AG09319 (cell line): ENCODE results near the gene OBP2A.
"Not testable (repeated sequence)": the region's sequence is repeated elsewhere in the genome, so short reads cannot be mapped to it uniquely, and the experiment has no call there.

Source experiments
- DNase-seq: peaks from one replicate; pipeline ENCODE4 v3.0.0-alpha.2; 2010; ENCODE audit warnings: low read depth; ENCODE audit errors: extremely low read depth
- TF ChIP-seq, protein P1 (sequence below): IDR thresholded peaks from 2 replicates; pipeline ENCODE4 v1.5.1; 2011; ENCODE audit warnings: low read depth, mild to moderate bottlenecking, inconsistent platforms, low read length, moderate library complexity

OBP2A gene, protein sequence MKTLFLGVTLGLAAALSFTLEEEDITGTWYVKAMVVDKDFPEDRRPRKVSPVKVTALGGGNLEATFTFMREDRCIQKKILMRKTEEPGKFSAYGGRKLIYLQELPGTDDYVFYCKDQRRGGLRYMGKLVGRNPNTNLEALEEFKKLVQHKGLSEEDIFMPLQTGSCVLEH

DNA sequence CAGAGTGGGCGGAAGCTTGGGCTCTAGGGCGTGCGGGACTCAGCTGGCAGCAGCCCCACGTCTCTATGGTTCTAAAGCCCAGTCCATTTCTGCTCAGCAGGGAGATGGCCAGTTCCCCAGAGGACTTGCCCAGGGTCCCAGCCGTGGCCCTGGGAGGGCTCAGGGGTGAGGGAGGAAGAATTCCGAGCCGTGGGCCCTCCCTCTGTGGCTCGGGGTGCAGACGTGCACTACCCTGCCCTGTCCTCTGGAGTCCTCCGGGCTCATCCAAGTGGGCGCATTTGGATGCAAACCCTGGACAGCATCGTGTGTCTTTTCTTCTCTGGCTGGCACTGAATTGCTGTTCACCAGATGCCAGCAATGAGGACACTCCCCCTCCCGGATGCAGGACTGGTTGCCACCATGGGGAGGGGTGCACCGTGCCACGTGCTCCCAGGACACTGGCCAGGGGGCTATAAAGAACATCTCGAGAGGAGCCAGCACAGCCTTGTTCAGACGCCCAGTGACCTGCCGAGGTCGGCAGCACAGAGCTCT, at the start of gene OBP2A:
Gene OBP2A, plus strand, starts transcription at position 481 of the 531 bp plus-strand sequence. CDS start 55 bp downstream, outside the sequence.
- DNase-seq = not testable (repeated sequence)

DNA sequence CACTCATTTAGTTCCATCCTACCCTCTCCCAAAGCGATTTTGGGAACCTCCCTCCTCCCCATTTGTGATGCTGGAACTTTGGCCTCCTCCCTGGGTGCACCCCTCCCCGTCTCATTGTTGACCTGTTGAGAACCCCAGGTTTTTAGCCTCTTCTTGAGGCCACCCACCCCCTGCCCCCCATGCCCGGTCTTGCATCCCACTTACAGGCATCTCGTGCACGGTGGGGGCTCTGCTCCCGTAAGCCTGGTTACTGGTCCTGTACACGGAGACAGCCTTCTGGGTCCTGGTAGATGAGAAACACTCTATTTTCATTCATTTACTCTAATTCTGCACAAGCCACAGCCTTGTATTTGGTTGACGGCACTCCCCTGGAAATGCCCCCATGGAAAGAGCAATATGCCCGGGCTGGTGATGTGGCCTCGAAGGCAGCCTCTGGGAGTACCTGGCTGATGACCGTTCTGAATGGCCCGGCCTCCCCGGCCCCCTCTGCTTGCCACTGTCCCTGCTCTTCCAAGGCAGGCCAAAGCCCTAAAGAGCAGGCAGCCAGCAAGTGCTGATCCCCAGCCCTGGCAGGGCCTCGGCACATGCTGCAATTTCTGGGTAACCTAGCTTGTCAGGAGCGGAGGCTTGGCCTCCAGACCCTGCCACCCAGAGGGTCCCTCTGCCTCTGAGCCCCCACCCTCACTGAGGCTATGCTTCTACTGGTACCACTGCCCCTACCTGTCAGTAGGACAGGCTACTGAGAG, 47.4 kb upstream of the OBP2A start:
- TF ChIP-seq, protein P1, sequence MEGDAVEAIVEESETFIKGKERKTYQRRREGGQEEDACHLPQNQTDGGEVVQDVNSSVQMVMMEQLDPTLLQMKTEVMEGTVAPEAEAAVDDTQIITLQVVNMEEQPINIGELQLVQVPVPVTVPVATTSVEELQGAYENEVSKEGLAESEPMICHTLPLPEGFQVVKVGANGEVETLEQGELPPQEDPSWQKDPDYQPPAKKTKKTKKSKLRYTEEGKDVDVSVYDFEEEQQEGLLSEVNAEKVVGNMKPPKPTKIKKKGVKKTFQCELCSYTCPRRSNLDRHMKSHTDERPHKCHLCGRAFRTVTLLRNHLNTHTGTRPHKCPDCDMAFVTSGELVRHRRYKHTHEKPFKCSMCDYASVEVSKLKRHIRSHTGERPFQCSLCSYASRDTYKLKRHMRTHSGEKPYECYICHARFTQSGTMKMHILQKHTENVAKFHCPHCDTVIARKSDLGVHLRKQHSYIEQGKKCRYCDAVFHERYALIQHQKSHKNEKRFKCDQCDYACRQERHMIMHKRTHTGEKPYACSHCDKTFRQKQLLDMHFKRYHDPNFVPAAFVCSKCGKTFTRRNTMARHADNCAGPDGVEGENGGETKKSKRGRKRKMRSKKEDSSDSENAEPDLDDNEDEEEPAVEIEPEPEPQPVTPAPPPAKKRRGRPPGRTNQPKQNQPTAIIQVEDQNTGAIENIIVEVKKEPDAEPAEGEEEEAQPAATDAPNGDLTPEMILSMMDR = no peak
- DNase-seq = no peak

DNA sequence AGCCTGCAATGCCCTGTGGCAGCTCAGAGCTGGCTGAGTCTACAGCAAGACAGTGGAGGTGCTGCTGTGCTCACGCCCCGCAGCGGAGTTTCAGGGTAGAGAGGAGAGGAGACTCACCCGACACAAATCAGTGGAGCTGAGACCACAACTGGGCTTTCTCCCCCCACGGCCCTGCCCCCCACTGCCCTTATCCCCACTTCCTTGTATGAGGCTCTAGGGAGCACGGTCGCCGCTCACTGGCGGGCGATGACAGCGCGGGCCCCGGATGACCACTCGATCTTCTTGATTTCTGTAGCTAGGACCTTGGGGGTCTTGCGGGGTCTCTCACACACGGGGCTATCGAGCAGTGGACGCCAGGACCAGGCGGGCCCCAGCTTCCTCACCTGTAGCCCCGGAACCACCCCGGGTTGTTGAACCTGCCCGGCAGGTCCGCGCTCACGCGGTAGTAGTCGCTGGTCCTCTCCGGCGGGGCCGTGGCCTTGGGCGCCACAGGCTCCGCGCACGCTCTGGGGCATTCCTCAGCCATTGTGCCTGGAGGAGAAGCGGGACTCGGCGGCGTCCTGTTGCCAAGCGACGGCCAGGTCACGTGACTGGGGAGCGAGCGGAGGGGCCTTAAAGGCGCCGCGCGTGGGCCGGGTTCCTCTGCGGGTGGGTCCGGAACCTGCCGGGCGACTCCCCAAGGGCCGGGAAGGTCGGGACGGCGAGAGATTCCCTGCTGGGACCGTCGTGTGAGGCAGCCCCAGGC, 46.4 kb upstream of the OBP2A start:
- TF ChIP-seq, protein P1 = no peak; the same call in 1 of the 2 replicates
- DNase-seq = peak; percentile 63

DNA sequence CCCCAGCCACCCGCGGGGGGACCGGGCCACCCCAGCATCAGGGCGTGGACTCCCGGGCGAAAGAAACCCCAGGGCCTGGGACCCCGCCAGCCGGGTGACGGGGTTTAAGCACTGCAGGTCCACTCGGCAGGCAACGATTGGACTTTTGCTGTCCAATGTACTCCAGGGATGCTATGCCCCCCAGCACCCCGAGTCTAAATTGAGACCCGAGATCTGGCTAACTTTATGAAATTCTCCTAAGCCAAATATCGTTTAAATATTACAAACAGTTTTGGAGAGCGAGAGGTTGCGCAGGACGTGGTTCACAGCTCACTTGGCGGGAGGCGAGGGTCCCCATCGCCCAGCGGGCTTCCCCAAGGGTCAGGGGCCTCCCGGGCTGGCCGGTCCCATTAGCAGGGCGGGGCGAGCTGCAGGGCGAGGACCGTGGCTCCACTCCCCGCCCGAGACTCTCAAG, 45.8 kb upstream of the OBP2A start:
- TF ChIP-seq, protein P1 = no peak
- no peak for DNase-seq

DNA sequence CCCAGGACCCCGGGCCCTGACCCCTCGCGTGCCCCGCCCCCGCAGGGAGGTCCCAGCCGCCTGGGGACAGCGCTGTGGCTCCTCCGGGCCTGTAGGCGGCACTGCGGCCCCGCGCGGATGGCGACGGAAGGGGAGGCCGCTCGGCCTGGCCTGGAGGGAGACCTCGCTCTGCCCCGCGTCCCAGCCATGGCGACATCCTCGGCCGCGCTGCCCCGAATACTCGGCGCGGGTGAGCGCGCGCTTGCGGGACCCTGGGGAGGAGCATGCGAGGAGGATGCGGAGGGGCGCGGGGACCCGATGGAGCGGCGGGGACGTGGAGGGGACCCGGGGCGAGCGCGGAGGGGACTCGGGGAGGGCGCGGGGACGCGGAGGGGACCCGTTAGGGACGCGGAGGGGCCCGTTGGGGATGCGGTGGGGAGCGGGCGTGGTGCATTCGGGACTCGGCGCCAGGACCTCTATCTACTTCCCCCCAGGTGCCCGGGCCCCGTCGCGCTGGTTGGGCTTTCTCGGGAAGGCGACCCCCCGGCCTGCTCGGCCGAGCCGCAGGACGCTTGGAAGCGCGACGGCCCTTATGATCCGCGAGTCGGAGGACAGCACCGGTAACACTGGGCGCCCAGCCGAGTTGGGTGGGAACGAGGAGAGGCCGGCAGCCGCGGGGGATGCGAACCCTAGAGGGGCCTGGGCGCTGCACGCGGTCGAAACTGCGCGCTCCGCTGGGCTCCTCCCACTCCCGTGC, 45.2 kb upstream of the OBP2A start, which contains the start of gene MRPS2:
Gene MRPS2, plus strand, starts transcription at position 158 of the 736 bp plus-strand sequence. Its CDS starts 29 bp downstream, at position 187.
- DNase-seq = peak; percentile 61
- TF ChIP-seq, protein P1 = peak; percentile 71

DNA sequence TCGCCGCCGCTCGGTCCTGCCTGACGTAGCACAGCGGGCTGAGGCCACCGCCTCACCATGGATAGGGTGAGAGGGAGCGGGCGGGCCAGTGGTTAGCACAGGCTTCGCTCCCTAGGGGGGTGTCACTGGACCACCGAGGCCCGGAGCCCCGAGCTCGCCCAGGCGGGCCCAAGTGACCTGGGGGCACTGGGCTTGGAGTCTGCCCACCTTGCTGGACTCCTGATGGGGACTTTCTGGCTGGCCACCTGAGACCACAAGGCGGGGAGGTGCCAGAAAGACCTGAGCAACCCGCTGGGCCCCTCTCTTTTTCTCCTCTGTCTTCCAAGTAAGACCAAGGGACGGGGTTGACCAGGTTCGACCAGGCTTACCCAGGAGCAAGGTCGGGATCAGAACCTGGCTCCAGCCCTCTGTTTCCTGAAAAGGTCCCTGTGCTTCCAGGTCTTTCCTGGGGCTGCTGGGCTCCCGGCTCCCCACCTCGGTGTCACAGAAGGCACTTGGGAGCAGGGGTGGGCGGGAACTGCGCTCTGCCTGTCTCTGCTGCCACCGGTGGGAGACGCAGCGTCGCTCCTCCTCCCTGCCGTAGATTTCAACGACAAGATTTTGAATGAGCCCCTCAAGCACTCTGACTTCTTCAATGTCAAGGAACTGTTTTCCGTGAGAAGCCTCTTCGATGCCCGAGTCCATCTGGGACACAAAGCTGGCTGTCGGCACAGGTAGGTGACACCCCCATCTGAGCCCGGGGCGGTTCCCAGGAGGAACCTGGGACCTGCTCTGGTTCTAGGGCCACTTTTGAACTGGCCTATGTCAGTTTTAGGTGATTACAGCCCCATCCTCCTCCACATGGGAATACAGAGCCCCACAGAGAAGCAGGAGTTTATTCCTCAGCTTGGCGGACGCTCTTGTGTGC, 44.4 kb upstream of the OBP2A start:
- TF ChIP-seq, protein P1 = no peak
- DNase-seq = no peak
